H1 (cell line): ENCODE results near the gene NAXE. TPM values are rescaled to one million over a fixed set of nuclear protein-coding genes. Genes with fewer than 3 reads are reported as not detected.

ENCODE experiments used
- CREB1 ChIP-seq: IDR thresholded peaks from 2 replicates; pipeline ENCODE4 v1.6.1; 2012; ENCODE audit warnings: inconsistent platforms
- NANOG ChIP-seq: IDR thresholded peaks from 2 replicates; pipeline ENCODE4 v1.6.1; 2011; ENCODE audit warnings: low read length, low read depth, mild to moderate bottlenecking, inconsistent platforms; ENCODE audit not compliant: insufficient read depth, poor library complexity, severe bottlenecking
- POLR2A ChIP-seq, 2 experiments: IDR thresholded peaks; 1 replicate in 1 of 2; 2 replicates in 1 of 2; pipeline ENCODE4 v1.6.1; 2011; ENCODE audit warnings: low read depth in 2 of 2, low read length in 2 of 2, mild to moderate bottlenecking in 2 of 2; ENCODE audit errors: control extremely low read depth in 1 of 2
- RFX5 ChIP-seq: IDR thresholded peaks from 2 replicates; pipeline ENCODE4 v1.6.1; 2011; ENCODE audit warnings: low read depth, low read length, improper control_type of control experiment, borderline replicate concordance
- TAF7 ChIP-seq: optimal IDR thresholded peaks from 2 replicates; pipeline ENCODE3; 2011; ENCODE audit warnings: low read depth, mild to moderate bottlenecking, inconsistent platforms, low read length, moderate library complexity, borderline replicate concordance
- polyA plus RNA-seq, 7 experiments: library from polyadenylated mRNA; depleted of rRNA in 3 of 7; stranded (reverse) in 5 of 7; unstranded in 2 of 7; fragments of >200 nt in 5 of 7; fragments of 200-250 nt in 2 of 7; gene quantifications; 1 replicate in 5 of 7; 2 replicates in 1 of 7; 4 replicates in 1 of 7; pipeline versions ENCODE4 v1.2.1 to v1.2.3, GENCODE V29; 2011 to 2013; ENCODE audit warnings: missing spikeins in 2 of 7, mixed read lengths in 2 of 7
- total RNA-seq: library from RNA; stranded (reverse); fragmentation: NEBNext Ultra II Directional; extraction: Animal tissue kit (Norgen Biotek cat#: 25700); gene quantifications from 2 replicates; pipeline ENCODE4 v1.2.1, GENCODE V29; 2021

Gene NAXE
- total and polyA plus RNA-seq, 2 of the 8 experiments (the other 6 are each of a cell fraction or from before 2014, with no cell fraction given), result 73.1 to 74.3 TPM

- TF ChIP-seq RFX5 (no peak), NANOG (no peak), CREB1 (no peak), TAF7 (no peak), POLR2A (IDR thresholded peaks at IDR 0.05; ENCODE audit: control extremely low read depth in 1 of 2, low read depth in 2 of 2, low read length in 2 of 2) (no peak)
These were observed 46.8 kb downstream of the NAXE start (continued) for GRCh38 chr1:156638189-156638985.
